NB4 (cell line): ENCODE data around the gene LETMD1.

ENCODE experiments used
- POLR2A ChIP-seq: IDR thresholded peaks from 2 replicates; pipeline ENCODE4 v1.6.1; 2011; ENCODE audit warnings: mild to moderate bottlenecking; ENCODE audit not compliant: insufficient read length; ENCODE audit errors: extremely low read depth
- TF ChIP-seq, protein P1 (sequence below): IDR thresholded peaks from one replicate; pipeline ENCODE4 v1.5.1; 2012; ENCODE audit warnings: low read depth, low read length

DNA sequence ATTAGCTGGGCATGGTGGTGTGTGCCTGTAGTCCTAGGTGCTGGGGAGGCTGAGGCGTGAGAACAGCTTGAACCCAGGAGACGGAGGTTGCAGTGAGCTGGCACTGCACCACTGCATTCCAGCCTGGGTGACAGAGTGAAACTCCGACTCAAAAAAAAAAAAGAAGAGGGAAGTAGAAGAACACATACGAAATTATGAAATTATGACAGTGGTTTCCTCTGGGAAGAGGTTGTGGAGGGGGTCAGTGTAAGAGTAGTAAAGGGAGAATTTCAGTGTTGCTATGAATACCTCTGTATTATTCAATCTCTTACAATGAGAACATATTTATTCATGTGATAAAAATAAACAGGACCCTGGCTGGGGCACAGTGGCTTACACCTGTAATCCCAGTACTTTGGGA, 60.0 kb downstream of the LETMD1 start:
- TF ChIP-seq, protein P1, sequence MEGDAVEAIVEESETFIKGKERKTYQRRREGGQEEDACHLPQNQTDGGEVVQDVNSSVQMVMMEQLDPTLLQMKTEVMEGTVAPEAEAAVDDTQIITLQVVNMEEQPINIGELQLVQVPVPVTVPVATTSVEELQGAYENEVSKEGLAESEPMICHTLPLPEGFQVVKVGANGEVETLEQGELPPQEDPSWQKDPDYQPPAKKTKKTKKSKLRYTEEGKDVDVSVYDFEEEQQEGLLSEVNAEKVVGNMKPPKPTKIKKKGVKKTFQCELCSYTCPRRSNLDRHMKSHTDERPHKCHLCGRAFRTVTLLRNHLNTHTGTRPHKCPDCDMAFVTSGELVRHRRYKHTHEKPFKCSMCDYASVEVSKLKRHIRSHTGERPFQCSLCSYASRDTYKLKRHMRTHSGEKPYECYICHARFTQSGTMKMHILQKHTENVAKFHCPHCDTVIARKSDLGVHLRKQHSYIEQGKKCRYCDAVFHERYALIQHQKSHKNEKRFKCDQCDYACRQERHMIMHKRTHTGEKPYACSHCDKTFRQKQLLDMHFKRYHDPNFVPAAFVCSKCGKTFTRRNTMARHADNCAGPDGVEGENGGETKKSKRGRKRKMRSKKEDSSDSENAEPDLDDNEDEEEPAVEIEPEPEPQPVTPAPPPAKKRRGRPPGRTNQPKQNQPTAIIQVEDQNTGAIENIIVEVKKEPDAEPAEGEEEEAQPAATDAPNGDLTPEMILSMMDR: no peak
- no peak for TF ChIP-seq POLR2A
